ENCODE data around the gene PZP.
"Not testable (repeated sequence)": the region's sequence is repeated elsewhere in the genome, so short reads cannot be mapped to it uniquely, and the experiment has no call there.

PZP gene

DNA sequence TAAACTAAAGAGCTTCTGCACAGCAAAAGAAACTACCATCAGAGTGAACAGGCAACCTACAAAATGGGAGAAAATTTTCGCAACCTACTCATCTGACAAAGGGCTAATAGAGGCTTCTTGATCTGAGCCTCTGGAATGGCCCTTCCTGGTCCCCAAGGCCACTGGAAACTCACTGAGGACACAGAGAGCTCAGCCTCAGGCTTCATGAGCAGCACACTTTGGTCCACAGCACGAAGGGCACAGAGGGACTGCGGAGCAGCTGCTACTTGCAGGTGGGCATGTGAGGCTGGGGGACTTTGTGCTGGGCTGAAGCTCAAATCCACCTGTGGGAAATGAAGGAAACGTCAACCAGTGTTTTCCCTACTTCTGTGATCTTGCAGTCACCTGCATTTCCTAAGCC is 27.4 kb downstream of the PZP start:
- DNase-seq = no peak

- no peak for DNase-seq
These were observed 28.4 kb downstream of the PZP start for GRCh38 chr12:9179781-9180180.

- no peak for DNase-seq
These were observed 38.1 kb downstream of the PZP start for GRCh38 chr12:9169979-9170634.

- DNase-seq = not testable (repeated sequence)
These were observed 40.9 kb downstream of the PZP start for GRCh38 chr12:9167345-9167744.

GRCh38 chr12:9163392-9163791 is 44.8 kb downstream of the PZP start:
- no peak for DNase-seq

DNA sequence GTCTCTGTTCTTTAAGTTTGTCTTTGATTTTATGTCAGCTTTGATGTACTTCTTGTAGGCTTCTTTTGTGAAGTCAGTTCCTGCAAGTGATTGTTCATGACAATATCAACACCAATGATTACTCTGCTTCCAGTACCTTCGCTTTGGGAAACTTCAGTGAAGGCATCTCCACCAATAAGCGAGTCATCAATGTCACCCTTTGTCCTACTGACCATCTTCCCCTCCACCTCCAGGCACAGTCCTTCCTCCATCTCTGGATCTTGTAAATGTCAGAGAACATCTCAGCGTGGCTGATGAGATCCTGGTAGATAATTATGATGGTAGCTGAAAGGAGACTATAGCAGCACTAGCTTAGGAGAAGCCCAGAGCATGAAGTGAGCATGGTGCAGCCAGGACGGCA is 52.1 kb downstream of the PZP start:
- no peak for DNase-seq

DNA sequence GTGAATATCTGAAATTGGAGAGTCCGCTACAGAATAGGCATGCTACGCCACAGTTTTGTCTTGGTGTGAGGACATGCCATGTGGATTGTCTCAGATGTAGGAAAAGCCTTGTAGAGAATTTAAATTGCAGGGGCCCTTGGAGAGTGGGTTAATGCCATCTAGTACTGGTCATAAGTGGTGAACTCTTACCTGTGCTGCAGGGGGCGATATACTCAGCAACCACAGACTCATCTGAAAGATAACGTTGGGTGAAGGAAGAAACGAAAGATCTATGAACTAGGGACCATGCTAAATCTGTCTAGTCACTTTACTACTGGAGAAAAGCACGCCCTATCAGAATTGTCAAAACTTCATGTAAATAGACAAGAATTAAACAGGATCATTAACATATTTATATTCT is 58.8 kb downstream of the PZP start:
- no peak for DNase-seq

DNA sequence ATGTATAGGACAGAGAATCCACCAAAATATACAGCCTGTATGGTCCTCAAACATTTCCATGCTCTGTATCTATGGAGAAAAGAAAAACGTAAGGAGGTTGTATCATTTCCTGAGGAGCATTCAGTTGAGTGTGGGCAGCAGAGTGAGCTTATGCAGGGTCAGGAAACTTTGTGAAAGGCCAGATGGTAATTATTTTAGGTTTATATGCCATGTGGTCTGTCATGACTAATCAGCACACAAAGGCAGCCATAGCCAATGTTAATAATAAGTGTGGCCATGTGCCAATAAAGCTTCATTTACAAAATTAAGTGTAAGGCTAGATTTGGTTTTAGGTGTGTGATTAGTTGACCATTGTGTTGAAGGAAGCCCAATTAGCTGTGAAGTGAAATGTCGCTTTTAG is 59.3 kb downstream of the PZP start:
- no peak for DNase-seq

DNA sequence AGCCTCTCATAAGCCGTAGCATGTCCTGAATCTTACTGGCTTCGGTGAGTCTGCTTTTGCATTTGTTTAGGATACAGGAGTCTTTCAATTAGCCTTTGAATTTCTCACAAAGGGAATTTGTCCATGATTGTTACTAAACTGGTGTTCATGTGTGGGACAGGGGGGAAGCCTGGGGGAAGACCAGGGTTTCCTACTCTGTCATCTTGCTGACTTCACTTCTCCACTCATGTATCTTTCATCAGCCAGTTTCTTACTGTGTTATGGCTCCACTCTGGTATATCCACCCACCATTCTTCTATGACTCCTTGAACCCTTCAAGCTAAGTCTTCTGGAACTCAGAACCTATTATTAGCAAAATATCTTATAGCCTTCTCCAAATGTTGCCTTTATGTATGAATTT is 60.7 kb downstream of the PZP start:
- no peak for DNase-seq

DNA sequence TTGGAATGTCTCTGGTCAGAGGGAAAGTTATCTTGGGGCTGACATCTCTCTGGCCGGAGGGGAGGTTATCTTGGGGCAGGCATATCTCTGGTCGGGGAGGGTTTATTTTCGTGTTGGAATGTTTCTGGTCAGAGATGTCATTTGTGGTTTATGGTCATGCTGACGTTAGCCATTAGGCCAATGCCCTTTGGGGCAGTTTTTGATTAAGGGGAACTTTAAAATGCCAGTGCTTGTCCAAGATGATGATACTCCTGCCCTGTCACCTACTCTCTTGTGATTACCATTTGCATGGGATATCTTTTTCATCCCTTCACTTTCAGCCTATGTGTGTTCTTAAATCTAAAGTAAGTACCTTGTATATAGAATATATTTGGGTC is 63.5 kb downstream of the PZP start:
- DNase-seq = no peak

- no peak for DNase-seq
These were observed 64.1 kb downstream of the PZP start for GRCh38 chr12:9143929-9144729.

DNA sequence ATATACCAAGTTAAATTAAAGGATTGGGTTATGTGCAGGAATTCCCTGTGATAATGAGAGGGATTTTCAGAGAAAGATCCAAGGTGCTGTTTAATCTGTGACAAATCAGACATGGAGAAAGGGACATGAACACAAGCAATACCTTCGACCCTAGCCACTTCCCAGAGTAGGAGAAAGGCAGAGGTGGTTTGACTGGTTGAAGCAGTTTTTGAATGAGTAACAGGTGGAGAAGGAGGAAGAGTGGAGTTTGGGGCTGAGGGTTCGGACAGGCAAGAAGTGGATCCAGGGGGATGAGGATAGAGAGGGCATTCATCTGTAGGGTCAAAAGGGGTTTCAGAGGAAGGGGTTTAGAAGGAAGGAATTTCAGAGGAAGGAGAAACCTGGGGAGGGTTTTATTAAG is 65.1 kb downstream of the PZP start:
- no peak for DNase-seq

DNA sequence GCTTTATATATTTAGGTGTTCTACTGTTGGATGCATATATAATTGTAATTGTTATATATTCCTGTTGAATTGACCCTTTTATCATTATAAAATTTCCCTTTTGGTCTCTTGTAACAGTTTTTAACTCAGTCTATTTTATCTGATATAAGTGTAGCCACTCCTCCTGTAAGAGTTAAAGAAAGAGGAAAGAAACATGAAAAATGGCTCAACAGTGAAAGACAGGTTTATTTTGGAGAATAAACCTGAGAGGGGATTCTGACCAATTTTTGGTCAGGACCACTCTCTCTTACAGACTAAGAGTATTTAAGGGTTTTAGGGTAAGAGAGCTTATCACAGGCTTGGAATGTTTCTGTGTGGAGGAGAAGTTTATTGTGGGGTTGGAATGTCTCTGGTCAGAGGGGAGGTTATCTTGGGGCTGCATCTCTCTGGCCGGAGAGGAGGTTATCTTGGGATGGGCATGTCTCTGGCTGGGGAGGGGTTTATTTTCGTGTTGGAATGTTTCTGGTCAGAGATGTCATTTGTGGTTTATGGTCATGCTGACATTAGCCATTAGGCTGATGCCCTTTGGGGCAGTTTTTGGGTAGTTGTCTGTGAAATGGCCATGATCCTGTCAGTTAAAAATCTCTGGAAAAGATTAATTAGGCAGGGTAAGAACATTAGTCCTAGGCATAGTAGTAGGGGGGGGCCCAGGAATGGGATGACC is 68.5 kb downstream of the PZP start:
- DNase-seq = not testable (repeated sequence)

- no peak for DNase-seq
These were observed 72.3 kb downstream of the PZP start for GRCh38 chr12:9135903-9136310.

GRCh38 chr12:9134981-9135628 is 73.1 kb downstream of the PZP start:
- DNase-seq = no peak

DNA sequence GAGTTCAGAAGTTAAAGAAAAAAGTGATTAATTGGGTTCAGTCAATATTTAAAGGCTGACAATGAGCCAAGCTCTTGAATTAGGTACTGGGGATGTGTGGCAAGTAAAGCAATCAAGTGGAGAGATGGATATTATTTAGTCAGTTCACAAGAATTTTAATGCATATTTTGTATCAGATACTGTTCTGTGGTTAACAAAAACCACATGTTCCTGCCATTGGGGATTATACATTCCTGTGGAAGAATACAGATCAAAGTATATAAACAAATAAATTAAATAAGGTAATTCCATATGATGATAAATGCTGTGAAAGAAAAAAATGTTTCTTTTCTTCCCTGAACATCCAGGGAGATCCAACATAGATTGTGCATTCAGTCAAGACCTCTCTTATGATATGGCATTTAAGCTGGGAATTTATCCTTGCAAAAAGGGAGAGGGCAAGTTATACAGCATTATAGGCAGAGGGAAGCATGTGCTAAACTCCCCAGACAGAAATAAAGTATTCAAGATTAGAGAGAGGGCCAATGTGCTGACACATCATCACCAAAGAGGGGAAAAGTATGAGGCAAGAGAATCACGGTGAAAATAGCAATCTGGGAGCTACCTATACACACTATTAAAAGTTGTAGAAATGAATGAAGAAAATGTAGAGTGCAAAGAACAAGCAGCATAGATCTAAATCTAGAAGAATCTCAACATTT is 74.8 kb downstream of the PZP start:
- no peak for DNase-seq

GRCh38 chr12:9132008-9132535 is 76.1 kb downstream of the PZP start:
- DNase-seq = no peak

DNA sequence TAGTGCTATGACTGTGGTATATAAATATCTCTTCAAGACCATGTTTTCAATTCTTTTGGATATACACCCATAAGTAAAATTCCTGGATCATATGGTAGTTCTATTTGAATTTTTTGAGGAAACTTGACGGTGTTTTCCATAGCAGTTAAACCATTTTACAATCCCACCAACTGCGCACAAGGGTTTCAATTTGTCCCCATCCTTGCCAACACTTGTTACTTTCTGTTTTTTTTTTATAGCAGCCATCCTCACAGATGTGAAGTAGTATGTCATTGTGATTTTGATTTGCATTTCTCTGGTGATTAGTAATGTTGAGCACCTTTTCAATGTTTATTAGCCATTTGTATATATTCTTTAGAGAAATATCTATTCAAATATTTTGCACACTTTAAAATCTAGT is 78.0 kb downstream of the PZP start:
- DNase-seq = no peak

GRCh38 chr12:9127936-9128663 is 80.1 kb downstream of the PZP start:
- no peak for DNase-seq

- no peak for DNase-seq
These were observed 80.7 kb downstream of the PZP start for GRCh38 chr12:9127484-9127883.

DNA sequence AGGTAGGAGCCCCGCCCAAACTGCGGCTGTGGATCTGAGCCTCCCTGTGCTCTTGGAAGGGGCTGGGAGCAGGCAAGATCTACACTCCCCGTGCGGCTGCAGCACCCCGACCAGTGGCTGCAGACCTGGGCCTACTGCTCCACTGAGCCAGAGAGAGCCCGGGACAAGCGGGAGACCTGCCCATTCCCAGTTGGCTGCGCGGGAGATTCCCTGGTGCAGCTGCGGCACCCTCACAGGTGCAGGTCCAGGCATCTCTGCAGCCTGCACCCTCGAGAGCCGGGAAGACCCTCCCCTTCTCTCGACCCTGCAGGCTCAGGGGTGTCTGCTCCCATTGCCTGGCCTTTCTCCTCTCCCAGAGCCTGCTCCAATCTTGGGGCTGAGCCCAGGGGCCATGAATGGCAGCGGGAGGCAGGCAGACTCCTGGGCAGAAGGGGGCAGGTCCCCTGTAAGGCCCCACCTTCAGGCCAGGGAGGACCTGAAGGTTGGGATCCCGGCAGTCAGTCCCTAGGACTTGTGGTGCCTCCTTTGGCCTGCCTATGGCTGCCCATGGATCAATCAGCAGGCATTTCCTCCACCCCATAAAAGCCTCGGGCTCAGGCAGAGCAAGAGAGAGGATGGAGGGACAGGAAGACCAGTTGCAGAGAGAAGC is 83.7 kb downstream of the PZP start:
- DNase-seq = no peak
